ENCODE results near the gene AJAP1.

The AJAP1 gene

GRCh38 chr1:4775506-4775905 is 121.1 kb downstream of the AJAP1 start:
- Histone ChIP-seq H3K27me3 (ENCODE audit: low read depth, low read length) (no peaks in the 10 kb centered on the region), H3K4me1 (ENCODE audit: low read length) (peaks cover 14% of the 10 kb centered on the region), H3K27ac (ENCODE audit: low read length) (no peak overlapping the region), H3K4me2 (ENCODE audit: low read length) (no peak overlapping the region), H4K20me1 (ENCODE audit: insufficient read depth, low read length) (no peaks in the 10 kb centered on the region), H3K9ac (ENCODE audit: low read length) (no peak overlapping the region), H3K79me2 (ENCODE audit: low read length) (no peaks in the 10 kb centered on the region), H3K4me3 (ENCODE audit: low read length) (no peak overlapping the region), H3K36me3 (replicated peaks; ENCODE audit: low read depth, low read length) (no peaks in the 10 kb centered on the region), H2AFZ (ENCODE audit: low read depth, low read length) (no peak overlapping the region), H3K9me3 (ENCODE audit: insufficient read depth, low read length) (no peaks in the 10 kb centered on the region)
- TF ChIP-seq CTCF (IDR thresholded peaks at IDR 0.05; ENCODE audit: low read depth, low read length): no peak
- TF ChIP-seq EZH2phosphoT487 (IDR thresholded peaks at IDR 0.05; ENCODE audit: low read depth): no peak

- H3K9ac ChIP-seq (ENCODE audit: low read length): peak overlapping the region; percentile 61; the same call in 1 of the 2 replicates
- H3K36me3 ChIP-seq (replicated peaks; ENCODE audit: low read depth, low read length): no peaks in the 10 kb centered on the region
- H3K4me2 ChIP-seq (ENCODE audit: low read length): peak overlapping the region; percentile 70
- H3K27me3 ChIP-seq (ENCODE audit: low read depth, low read length): no peaks in the 10 kb centered on the region
- H4K20me1 ChIP-seq (ENCODE audit: insufficient read depth, low read length): no peaks in the 10 kb centered on the region
- TF ChIP-seq CTCF (IDR thresholded peaks at IDR 0.05; ENCODE audit: low read depth, low read length) (peak; percentile 77), EZH2phosphoT487 (IDR thresholded peaks at IDR 0.05; ENCODE audit: low read depth) (no peak)
- H2AFZ ChIP-seq (ENCODE audit: low read depth, low read length): peak overlapping the region; percentile 87
- H3K79me2 ChIP-seq (ENCODE audit: low read length): no peaks in the 10 kb centered on the region
- H3K4me1 ChIP-seq (ENCODE audit: low read length): peaks cover 14% of the 10 kb centered on the region
- H3K4me3 ChIP-seq (ENCODE audit: low read length): peak overlapping the region; percentile 53
- no peaks in the 10 kb centered on the region for H3K9me3 ChIP-seq (ENCODE audit: insufficient read depth, low read length)
- 0 out of 2 replicates have a peak overlapping the region, but pooled peaks have one; percentile 7 for H3K27ac ChIP-seq (ENCODE audit: low read length)
Measured at GRCh38 chr1:4778056-4778455, 123.6 kb downstream of the AJAP1 start.

GRCh38 chr1:4781646-4782045 is 127.2 kb downstream of the AJAP1 start:
- Histone ChIP-seq H4K20me1 (ENCODE audit: insufficient read depth, low read length) (no peaks in the 10 kb centered on the region), H3K4me1 (ENCODE audit: low read length) (peaks cover 14% of the 10 kb centered on the region), H2AFZ (ENCODE audit: low read depth, low read length) (no peak overlapping the region), H3K79me2 (ENCODE audit: low read length) (no peaks in the 10 kb centered on the region), H3K27me3 (ENCODE audit: low read depth, low read length) (no peaks in the 10 kb centered on the region), H3K27ac (ENCODE audit: low read length) (no peak overlapping the region), H3K9me3 (ENCODE audit: insufficient read depth, low read length) (no peaks in the 10 kb centered on the region), H3K4me3 (ENCODE audit: low read length) (no peak overlapping the region), H3K36me3 (replicated peaks; ENCODE audit: low read depth, low read length) (no peaks in the 10 kb centered on the region), H3K9ac (ENCODE audit: low read length) (no peak overlapping the region), H3K4me2 (ENCODE audit: low read length) (no peak overlapping the region)
- no peak for TF ChIP-seq EZH2phosphoT487 (IDR thresholded peaks at IDR 0.05; ENCODE audit: low read depth)
- no peak for TF ChIP-seq CTCF (IDR thresholded peaks at IDR 0.05; ENCODE audit: low read depth, low read length)

- Histone ChIP-seq H3K4me3 (ENCODE audit: low read length) (no peak overlapping the region), H3K9me3 (ENCODE audit: insufficient read depth, low read length) (no peaks in the 10 kb centered on the region), H4K20me1 (ENCODE audit: insufficient read depth, low read length) (no peaks in the 10 kb centered on the region), H3K36me3 (replicated peaks; ENCODE audit: low read depth, low read length) (no peaks in the 10 kb centered on the region), H2AFZ (ENCODE audit: low read depth, low read length) (no peak overlapping the region), H3K4me2 (ENCODE audit: low read length) (no peak overlapping the region), H3K4me1 (ENCODE audit: low read length) (no peaks in the 10 kb centered on the region), H3K27me3 (ENCODE audit: low read depth, low read length) (no peaks in the 10 kb centered on the region), H3K9ac (ENCODE audit: low read length) (no peak overlapping the region), H3K79me2 (ENCODE audit: low read length) (no peaks in the 10 kb centered on the region), H3K27ac (ENCODE audit: low read length) (no peak overlapping the region)
- TF ChIP-seq EZH2phosphoT487 (IDR thresholded peaks at IDR 0.05; ENCODE audit: low read depth): no peak
- TF ChIP-seq CTCF (IDR thresholded peaks at IDR 0.05; ENCODE audit: low read depth, low read length): no peak
Measured at GRCh38 chr1:4784761-4785160, 130.4 kb downstream of the AJAP1 start.

Measured in OCI-LY3 (cell line).